NB4 (cell line): ENCODE measurements around the gene TECRL.

ENCODE experiments used
- MYC ChIP-seq: IDR thresholded peaks from 2 replicates; pipeline ENCODE4 v1.6.1; 2011; ENCODE audit warnings: low read depth, low read length
- POLR2A ChIP-seq: IDR thresholded peaks from 2 replicates; pipeline ENCODE4 v1.6.1; 2011; ENCODE audit warnings: mild to moderate bottlenecking; ENCODE audit not compliant: insufficient read length; ENCODE audit errors: extremely low read depth
- TF ChIP-seq, protein P1 (sequence below): IDR thresholded peaks from 2 replicates; pipeline ENCODE4 v1.6.1; 2011; ENCODE audit warnings: low read depth, low read length
- TF ChIP-seq, protein P2 (sequence below): IDR thresholded peaks from one replicate; pipeline ENCODE4 v1.5.1; 2012; ENCODE audit warnings: low read depth, low read length

DNA sequence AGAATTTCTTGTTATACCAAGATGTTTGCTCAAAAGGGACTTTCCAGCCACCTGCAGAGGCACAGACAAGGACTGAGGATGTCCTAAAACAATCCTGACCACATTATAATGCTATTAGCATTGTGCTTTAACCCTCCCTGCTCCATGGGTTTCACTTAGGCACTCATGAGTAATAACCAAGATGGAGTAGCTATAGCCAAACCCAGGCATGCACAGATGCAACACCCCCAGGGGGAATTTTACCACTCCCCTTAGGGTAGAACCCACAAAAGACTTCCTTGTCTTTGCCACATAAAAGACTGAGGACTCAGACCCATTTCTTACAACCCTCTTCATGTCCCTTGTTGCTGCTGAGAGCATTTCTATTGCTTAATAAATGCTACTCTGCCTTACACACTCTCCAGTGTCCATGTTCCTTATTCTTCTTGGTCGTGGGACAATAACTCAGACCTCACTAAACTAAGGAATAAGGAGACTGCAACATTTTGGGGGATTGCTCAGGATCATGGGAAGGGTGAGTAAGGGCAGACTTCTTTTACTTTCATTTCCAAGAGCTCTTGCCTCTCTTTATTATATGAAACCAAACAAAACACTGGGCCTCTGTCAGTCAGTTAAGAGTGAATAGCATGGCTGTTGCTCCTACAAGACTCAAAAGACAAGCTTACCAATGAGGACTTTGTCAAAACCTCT lies 103.5 kb downstream of the TECRL start:
- TF ChIP-seq, protein P1, sequence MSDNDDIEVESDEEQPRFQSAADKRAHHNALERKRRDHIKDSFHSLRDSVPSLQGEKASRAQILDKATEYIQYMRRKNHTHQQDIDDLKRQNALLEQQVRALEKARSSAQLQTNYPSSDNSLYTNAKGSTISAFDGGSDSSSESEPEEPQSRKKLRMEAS, result no peak
- TF ChIP-seq, protein P2, sequence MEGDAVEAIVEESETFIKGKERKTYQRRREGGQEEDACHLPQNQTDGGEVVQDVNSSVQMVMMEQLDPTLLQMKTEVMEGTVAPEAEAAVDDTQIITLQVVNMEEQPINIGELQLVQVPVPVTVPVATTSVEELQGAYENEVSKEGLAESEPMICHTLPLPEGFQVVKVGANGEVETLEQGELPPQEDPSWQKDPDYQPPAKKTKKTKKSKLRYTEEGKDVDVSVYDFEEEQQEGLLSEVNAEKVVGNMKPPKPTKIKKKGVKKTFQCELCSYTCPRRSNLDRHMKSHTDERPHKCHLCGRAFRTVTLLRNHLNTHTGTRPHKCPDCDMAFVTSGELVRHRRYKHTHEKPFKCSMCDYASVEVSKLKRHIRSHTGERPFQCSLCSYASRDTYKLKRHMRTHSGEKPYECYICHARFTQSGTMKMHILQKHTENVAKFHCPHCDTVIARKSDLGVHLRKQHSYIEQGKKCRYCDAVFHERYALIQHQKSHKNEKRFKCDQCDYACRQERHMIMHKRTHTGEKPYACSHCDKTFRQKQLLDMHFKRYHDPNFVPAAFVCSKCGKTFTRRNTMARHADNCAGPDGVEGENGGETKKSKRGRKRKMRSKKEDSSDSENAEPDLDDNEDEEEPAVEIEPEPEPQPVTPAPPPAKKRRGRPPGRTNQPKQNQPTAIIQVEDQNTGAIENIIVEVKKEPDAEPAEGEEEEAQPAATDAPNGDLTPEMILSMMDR, result no peak
- TF ChIP-seq POLR2A (no peak), MYC (no peak)
